A549 (cell line): ENCODE data around the gene VWF. TPM values are rescaled to one million over a fixed set of nuclear protein-coding genes. Genes with fewer than 3 reads are reported as not detected.

Experiments used
- ATAC-seq, 2 experiments: fragments of 200-7000 bp in 1 of 2; fragments of >200 bp in 1 of 2; cut with Nextera tagmentation in 1 of 2; cut with Tn5 transposase in 1 of 2; 3 replicates each; pipeline versions ENCODE4 v1.8.0 to v1.9.1; 2018 to 2020; ENCODE audit warnings: mild to moderate bottlenecking in 1 of 2, moderate library complexity in 1 of 2
- CTCF ChIA-PET: fragments of 300-600 bp; sonication (Branson Sonifier 250); formaldehyde crosslinking; extraction: SDS; loops from one replicate; lab custom pipeline; 2021; ENCODE audit warnings: antibody characterized with exemption, inconsistent platforms; lab: Yijun Ruan, JAX
- POLR2A ChIA-PET: fragments of 350-600 bp; formaldehyde crosslinking; extraction: SDS; loops from one replicate; lab custom pipeline; 2021; ENCODE audit warnings: antibody characterized with exemption, inconsistent platforms; lab: Yijun Ruan, JAX
- DNase-seq, 2 experiments: peaks; one replicate each; pipeline versions ENCODE4 v3.0.0 to v3.0.0-alpha.2; 2011 to 2016; ENCODE audit warnings: low read depth in 1 of 2, low spot score in 1 of 2
- FAIRE-seq: peaks from 2 replicates; lab custom pipeline; 2011; peaks lifted over from hg19 to GRCh38; lab: Jason Lieb, UNC
- H3K27ac ChIP-seq, 2 experiments: fragments of >200 bp; sonication (Bioruptor Twin); formaldehyde crosslinking; 3 replicates each; pipeline ENCODE4 v1.5.1; 2016 to 2017
- H3K4me1 ChIP-seq: fragments of >200 bp; sonication (Bioruptor Twin); formaldehyde crosslinking; 3 replicates; pipeline ENCODE4 v1.6.1; 2016
- H3K4me2 ChIP-seq: fragments of >200 bp; sonication (Bioruptor Twin); formaldehyde crosslinking; 3 replicates; pipeline ENCODE4 v1.6.1; 2016
- H3K4me3 ChIP-seq: fragments of >200 bp; sonication (Bioruptor Twin); formaldehyde crosslinking; 3 replicates; pipeline ENCODE4 v1.5.1; 2016
- H3K9me3 ChIP-seq: fragments of >200 bp; sonication (Bioruptor Twin); formaldehyde crosslinking; 3 replicates; pipeline ENCODE4 v1.6.1; 2016
- CBX2 ChIP-seq: fragments of 200-600 bp; sonication (generic); IDR thresholded peaks from 2 replicates; pipeline ENCODE4 v1.6.1; 2016; ENCODE audit warnings: low read depth, mild to moderate bottlenecking, borderline replicate concordance
- CHD4 ChIP-seq: fragments of 200-600 bp; sonication (generic); IDR thresholded peaks from 2 replicates; pipeline ENCODE4 v1.6.1; 2016; ENCODE audit warnings: antibody characterized with exemption, mild to moderate bottlenecking, borderline replicate concordance
- ELK1 ChIP-seq: fragments of 150-350 bp; IDR thresholded peaks from 2 replicates; pipeline ENCODE4 v1.6.1; 2014; ENCODE audit warnings: low read depth, mild to moderate bottlenecking, low read length
- FOSB ChIP-seq: fragments of 250-450 bp; sonication (Bioruptor Pico); IDR thresholded peaks from 2 replicates; pipeline ENCODE4 v1.5.0; 2020; ENCODE audit warnings: mild to moderate bottlenecking, moderate library complexity
- HEYL ChIP-seq: fragments of 250-450 bp; sonication (Bioruptor Pico); IDR thresholded peaks from 2 replicates; pipeline ENCODE4 v1.8.0; 2021; ENCODE audit warnings: mild to moderate bottlenecking, moderate library complexity
- HOXA7 ChIP-seq: fragments of 250-450 bp; sonication (Bioruptor Pico); IDR thresholded peaks from 2 replicates; pipeline ENCODE4 v1.5.0; 2020; ENCODE audit warnings: mild to moderate bottlenecking, moderate library complexity
- HOXB5 ChIP-seq: fragments of 250-450 bp; sonication (Bioruptor Pico); IDR thresholded peaks from 2 replicates; pipeline ENCODE4 v1.5.0; 2020; ENCODE audit warnings: mild to moderate bottlenecking, moderate library complexity
- JUNB ChIP-seq: fragments of >200 bp; sonication (Bioruptor Twin); formaldehyde crosslinking; IDR thresholded peaks from 2 replicates; pipeline ENCODE4 v1.6.1; 2016
- MAX ChIP-seq: IDR thresholded peaks from 2 replicates; pipeline ENCODE4 v1.6.1; 2012
- MAZ ChIP-seq: fragments of 150-350 bp; IDR thresholded peaks from 2 replicates; pipeline ENCODE4 v1.6.1; 2014; ENCODE audit warnings: antibody characterized with exemption, low read depth, low read length, borderline replicate concordance
- MYC ChIP-seq: IDR thresholded peaks from 2 replicates; pipeline ENCODE4 v1.6.1; 2012; ENCODE audit warnings: mild to moderate bottlenecking, inconsistent platforms, low read length, improper control_type of control experiment, borderline replicate concordance
- NR3C1 ChIP-seq: fragments of >200 bp; sonication (Bioruptor Twin); formaldehyde crosslinking; IDR thresholded peaks from 3 replicates; pipeline ENCODE4 v1.6.1; 2017
- POLR2A ChIP-seq: IDR thresholded peaks from 2 replicates; pipeline ENCODE4 v1.6.1; 2012; ENCODE audit warnings: mild to moderate bottlenecking, low read length
- POLR2AphosphoS2 ChIP-seq: conservative IDR thresholded peaks from 2 replicates; pipeline ENCODE4 v1.6.1; 2012; ENCODE audit warnings: low read length, improper control_type of control experiment, inconsistent platforms
- RARB ChIP-seq: fragments of 250-450 bp; sonication (Bioruptor Pico); IDR thresholded peaks from 2 replicates; pipeline ENCODE4 v1.8.0; 2021; ENCODE audit warnings: mild to moderate bottlenecking, moderate library complexity
- USF2 ChIP-seq: fragments of 450-650 bp; IDR thresholded peaks from 2 replicates; pipeline ENCODE4 v1.6.1; 2014; ENCODE audit warnings: antibody characterized with exemption
- ZC3H11A ChIP-seq: fragments of 450-650 bp; IDR thresholded peaks from 2 replicates; pipeline ENCODE4 v1.6.1; 2014; ENCODE audit warnings: antibody characterized with exemption, mild to moderate bottlenecking
- ZFP36 ChIP-seq: fragments of 450-650 bp; IDR thresholded peaks from 2 replicates; pipeline ENCODE4 v1.6.1; 2014; ENCODE audit warnings: borderline replicate concordance; ENCODE audit not compliant: partially characterized antibody
- ZSCAN20 ChIP-seq: fragments of 250-450 bp; sonication (Bioruptor Pico); IDR thresholded peaks from 2 replicates; pipeline ENCODE4 v1.8.0; 2022; ENCODE audit warnings: mild to moderate bottlenecking, moderate library complexity
- WGBS: methylation state at CpG from one replicate; pipeline ENCODE4 v1.1.6; 2017; ENCODE audit errors: missing lambda C conversion rate; 5-methylcytosine and 5-hydroxymethylcytosine counted together
- polyA plus RNA-seq, 4 experiments: library from polyadenylated mRNA; depleted of rRNA in 3 of 4; stranded (reverse); fragments of >200 nt; fragmentation: RNase III in 1 of 4; extraction: RNeasy Plus Mini Kit Qiagen cat#74134 plus additional on column Dnase treatment in 1 of 4; gene quantifications; 2 replicates in 3 of 4; 3 replicates in 1 of 4; pipeline ENCODE4 v1.2.3, GENCODE V29; 2011 to 2017
- TF ChIP-seq, protein P1 (sequence below): fragments of >200 bp; sonication (Bioruptor Twin); formaldehyde crosslinking; IDR thresholded peaks from 3 replicates; pipeline ENCODE4 v1.6.1; 2016

The VWF gene
- polyA plus RNA-seq, 2 of the 4 experiments (the other 2 are of a cell fraction): 0.01 TPM; not detected in 1

DNA sequence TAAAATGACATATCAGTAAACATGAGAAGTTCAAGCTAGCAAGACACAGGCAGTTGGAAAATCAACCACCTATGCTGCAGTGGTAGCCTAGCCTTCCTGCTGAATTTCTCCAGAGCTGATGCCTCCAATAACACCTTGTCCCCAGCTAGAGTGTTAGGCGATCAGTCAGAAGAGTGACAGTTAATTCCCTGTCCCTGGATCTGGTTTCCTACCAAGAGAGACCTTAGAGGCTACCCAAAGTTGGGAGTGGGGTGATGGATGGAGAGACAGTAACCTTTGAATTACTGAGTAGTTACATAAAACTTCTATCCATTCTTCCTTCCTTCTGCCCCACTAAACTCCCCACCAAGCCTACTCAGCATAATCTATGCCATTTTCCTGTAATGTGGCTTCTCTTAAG is 177.5 kb downstream of the VWF start:
- Histone ChIP-seq H3K9me3 (peaks cover 7% of the 10 kb centered on the region; the same call in 1 of the 3 replicates), H3K4me3 (no peak overlapping the region), H3K4me2 (no peak overlapping the region), H3K27ac (no peak overlapping the region), H3K4me1 (no peaks in the 10 kb centered on the region)
- ATAC-seq: no peak
- WGBS: 7% methylated on average over 1 of the region's 1 CpG
- CTCF ChIA-PET: interaction anchor here (1.4 kb wide), 1 partner anchor 41 kb away, joined by 4 read pairs; no protein-coding TSS in a partner anchor
- TF ChIP-seq MYC (no peak), NR3C1 (no peak), CBX2 (no peak), MAX (no peak), FOSB (CRISPR knock-in tag) (no peak), ZSCAN20 (no peak), HOXA7 (CRISPR knock-in tag) (no peak), POLR2AphosphoS2 (no peak), MAZ (no peak), CHD4 (no peak), POLR2A (no peak), ZC3H11A (no peak), RARB (CRISPR knock-in tag) (no peak), HOXB5 (no peak), USF2 (no peak), ZFP36 (no peak)
- TF ChIP-seq, protein P1, sequence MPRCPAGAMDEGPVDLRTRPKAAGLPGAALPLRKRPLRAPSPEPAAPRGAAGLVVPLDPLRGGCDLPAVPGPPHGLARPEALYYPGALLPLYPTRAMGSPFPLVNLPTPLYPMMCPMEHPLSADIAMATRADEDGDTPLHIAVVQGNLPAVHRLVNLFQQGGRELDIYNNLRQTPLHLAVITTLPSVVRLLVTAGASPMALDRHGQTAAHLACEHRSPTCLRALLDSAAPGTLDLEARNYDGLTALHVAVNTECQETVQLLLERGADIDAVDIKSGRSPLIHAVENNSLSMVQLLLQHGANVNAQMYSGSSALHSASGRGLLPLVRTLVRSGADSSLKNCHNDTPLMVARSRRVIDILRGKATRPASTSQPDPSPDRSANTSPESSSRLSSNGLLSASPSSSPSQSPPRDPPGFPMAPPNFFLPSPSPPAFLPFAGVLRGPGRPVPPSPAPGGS: no peak
- FAIRE-seq: no peak
- POLR2A ChIA-PET: no interaction called here
- DNase-seq: no peak

DNA sequence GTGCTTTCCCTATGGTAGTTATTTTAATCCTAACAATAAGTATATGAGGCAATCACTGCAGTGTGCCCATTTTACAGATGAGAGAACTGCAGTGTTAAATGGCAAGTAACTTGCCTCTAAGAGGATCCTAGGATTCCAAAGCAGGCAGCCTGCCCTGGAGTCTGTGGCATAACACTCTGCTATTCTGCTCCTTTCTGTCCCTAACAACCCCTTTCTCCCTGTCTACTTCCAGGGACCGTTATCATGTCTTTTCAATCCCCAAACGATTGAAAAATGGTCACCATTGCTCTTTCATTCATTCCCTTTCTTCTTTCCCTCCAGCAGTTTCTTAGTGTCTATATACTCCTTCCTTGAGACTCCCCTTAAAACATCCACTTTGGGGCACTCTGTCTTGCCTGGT is 178.1 kb downstream of the VWF start:
- FAIRE-seq: no peak
- CTCF ChIA-PET: interaction anchor here (1.4 kb wide), 1 partner anchor 42 kb away, joined by 4 read pairs; no protein-coding TSS in a partner anchor
- no peak for ATAC-seq
- WGBS: 1% methylated on average over 2 of the region's 2 CpGs
- DNase-seq: no peak
- Histone ChIP-seq H3K4me2 (no peak overlapping the region), H3K9me3 (peaks cover 7% of the 10 kb centered on the region; the same call in 1 of the 3 replicates), H3K27ac (no peak overlapping the region), H3K4me3 (no peak overlapping the region), H3K4me1 (no peaks in the 10 kb centered on the region)
- TF ChIP-seq MYC (no peak), JUNB (no peak), CBX2 (no peak), HEYL (no peak), ELK1 (no peak), ZC3H11A (no peak)
- POLR2A ChIA-PET: no interaction called here
